ENCODE results near the gene CHD9. TPM values are rescaled to one million over a fixed set of nuclear protein-coding genes. Genes with fewer than 3 reads are reported as not detected.

CHD9 gene
- polyA plus RNA-seq, 1 donor from 2014 or later = 69.3 TPM

- H3K4me2 ChIP-seq (ENCODE audit: low read length) = no peak overlapping the region
- H2AFZ ChIP-seq (ENCODE audit: low read depth, low read length) = no peak overlapping the region
- H3K36me3 ChIP-seq (ENCODE audit: insufficient read depth, low read length) = no peaks in the 10 kb centered on the region
- no peak overlapping the region for H3K9ac ChIP-seq (ENCODE audit: low read length)
- no peak overlapping the region for H3K27ac ChIP-seq (ENCODE audit: low read length)
- H3K27me3 ChIP-seq (ENCODE audit: insufficient read depth, low read depth, low read length) = no peaks in the 10 kb centered on the region
- no peaks in the 10 kb centered on the region for H3F3A ChIP-seq (ENCODE audit: insufficient read depth, low read length, poor library complexity, severe bottlenecking)
- H3K9me3 ChIP-seq (ENCODE audit: low read length) = no peaks in the 10 kb centered on the region
- no peaks in the 10 kb centered on the region for H3K79me2 ChIP-seq (replicated peaks; ENCODE audit: insufficient read depth, low read length)
- no peaks in the 10 kb centered on the region for H3K9me2 ChIP-seq (ENCODE audit: insufficient read depth, low read length)
- TF ChIP-seq EZH2 (IDR thresholded peaks at IDR 0.05; ENCODE audit: borderline replicate concordance, insufficient read depth, low read length, poor library complexity, severe bottlenecking) = no peak
- TF ChIP-seq CTCF (IDR thresholded peaks at IDR 0.05; ENCODE audit: poor library complexity, severe bottlenecking) = no peak
- no peak for TF ChIP-seq SMC3 (conservative IDR thresholded peaks at IDR 0.05; ENCODE audit: poor library complexity)
- TF ChIP-seq MXI1 (conservative IDR thresholded peaks at IDR 0.05; ENCODE audit: poor library complexity, severe bottlenecking) = no peak
- TF ChIP-seq TAF1 (IDR thresholded peaks at IDR 0.05; ENCODE audit: low read depth) = no peak
- no peak for TF ChIP-seq REST (IDR thresholded peaks at IDR 0.05; ENCODE audit: borderline replicate concordance)
- TF ChIP-seq POLR2AphosphoS5 (IDR thresholded peaks at IDR 0.05) = no peak
- no peak for TF ChIP-seq EP300 (conservative IDR thresholded peaks at IDR 0.05; ENCODE audit: poor library complexity, severe bottlenecking)
- no peak for TF ChIP-seq RAD21 (conservative IDR thresholded peaks at IDR 0.05)
- no peaks in the 10 kb centered on the region for H4K20me1 ChIP-seq (ENCODE audit: insufficient read depth)
- H3K4me3 ChIP-seq (ENCODE audit: low read length) = no peak overlapping the region
These were observed 318.4 kb downstream of the CHD9 start for GRCh38 chr16:53372992-53373871.

DNA sequence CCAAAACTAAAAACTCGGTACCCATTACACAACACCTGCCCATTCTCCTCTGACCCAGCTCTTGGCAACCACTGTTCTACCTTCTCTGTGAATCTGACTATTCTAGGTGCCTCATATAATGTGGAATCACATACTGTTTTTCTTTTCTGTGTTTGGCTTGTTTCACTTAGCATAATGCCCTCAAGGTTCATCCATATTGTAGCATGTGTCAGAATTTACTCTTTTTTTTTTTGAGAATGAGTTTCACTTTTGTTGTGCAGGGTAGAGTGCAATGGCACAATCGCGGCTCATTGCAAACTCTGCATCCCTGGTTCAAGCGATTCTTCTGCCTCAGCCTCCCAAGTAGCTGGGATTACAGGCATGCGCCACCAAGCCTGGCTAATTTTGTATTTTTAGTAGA, 320.0 kb downstream of the CHD9 start:
- H3K36me3 ChIP-seq (ENCODE audit: insufficient read depth, low read length) = no peaks in the 10 kb centered on the region
- no peak overlapping the region for H3K27ac ChIP-seq (ENCODE audit: low read length)
- no peaks in the 10 kb centered on the region for H3F3A ChIP-seq (ENCODE audit: insufficient read depth, low read length, poor library complexity, severe bottlenecking)
- no peak overlapping the region for H3K4me2 ChIP-seq (ENCODE audit: low read length)
- no peaks in the 10 kb centered on the region for H3K9me2 ChIP-seq (ENCODE audit: insufficient read depth, low read length)
- H3K27me3 ChIP-seq (ENCODE audit: insufficient read depth, low read depth, low read length) = no peaks in the 10 kb centered on the region
- H4K20me1 ChIP-seq (ENCODE audit: insufficient read depth) = no peaks in the 10 kb centered on the region
- H2AFZ ChIP-seq (ENCODE audit: low read depth, low read length) = no peak overlapping the region
- H3K4me3 ChIP-seq (ENCODE audit: low read length) = no peak overlapping the region
- H3K79me2 ChIP-seq (replicated peaks; ENCODE audit: insufficient read depth, low read length) = no peaks in the 10 kb centered on the region
- no peaks in the 10 kb centered on the region for H3K9me3 ChIP-seq (ENCODE audit: low read length)
- no peak overlapping the region for H3K9ac ChIP-seq (ENCODE audit: low read length)
- TF ChIP-seq SMC3 (conservative IDR thresholded peaks at IDR 0.05; ENCODE audit: poor library complexity) = no peak
- no peak for TF ChIP-seq CTCF (IDR thresholded peaks at IDR 0.05; ENCODE audit: poor library complexity, severe bottlenecking)
- no peak for TF ChIP-seq MXI1 (conservative IDR thresholded peaks at IDR 0.05; ENCODE audit: poor library complexity, severe bottlenecking)
- no peak for TF ChIP-seq RAD21 (conservative IDR thresholded peaks at IDR 0.05)
- TF ChIP-seq EZH2 (IDR thresholded peaks at IDR 0.05; ENCODE audit: borderline replicate concordance, insufficient read depth, low read length, poor library complexity, severe bottlenecking) = no peak
- no peak for TF ChIP-seq TAF1 (IDR thresholded peaks at IDR 0.05; ENCODE audit: low read depth)
- TF ChIP-seq EP300 (conservative IDR thresholded peaks at IDR 0.05; ENCODE audit: poor library complexity, severe bottlenecking) = no peak
- no peak for TF ChIP-seq POLR2AphosphoS5 (IDR thresholded peaks at IDR 0.05)
- no peak for TF ChIP-seq REST (IDR thresholded peaks at IDR 0.05; ENCODE audit: borderline replicate concordance)

Measured in neural cell (in vitro differentiated cells).